ENCODE measurements around the gene CCDC71L.

CCDC71L gene

GRCh38 chr7:106625678-106626301, 35.2 kb downstream of the CCDC71L start:
- no peak for DNase-seq (ENCODE audit: low spot score)

GRCh38 chr7:106623853-106624252, 37.1 kb downstream of the CCDC71L start:
- no peak for DNase-seq (ENCODE audit: low spot score)

- DNase-seq (ENCODE audit: low spot score) = no peak
These were observed 37.7 kb downstream of the CCDC71L start for GRCh38 chr7:106623315-106623660.

GRCh38 chr7:106622654-106623314, 38.2 kb downstream of the CCDC71L start:
- no peak for DNase-seq (ENCODE audit: low spot score)

GRCh38 chr7:106621393-106622132, 39.4 kb downstream of the CCDC71L start:
- DNase-seq (ENCODE audit: low spot score) = no peak

- DNase-seq (ENCODE audit: low spot score) = no peak
These were observed 40.3 kb downstream of the CCDC71L start for GRCh38 chr7:106620676-106621075.

GRCh38 chr7:106620034-106620433, 40.9 kb downstream of the CCDC71L start:
- no peak for DNase-seq (ENCODE audit: low spot score)

- DNase-seq (ENCODE audit: low spot score) = no peak
These were observed 41.7 kb downstream of the CCDC71L start for GRCh38 chr7:106619213-106619612.

GRCh38 chr7:106618480-106618879, 42.5 kb downstream of the CCDC71L start:
- no peak for DNase-seq (ENCODE audit: low spot score)

GRCh38 chr7:106617860-106618259, 43.1 kb downstream of the CCDC71L start:
- DNase-seq (ENCODE audit: low spot score) = no peak

GRCh38 chr7:106616708-106617051, 44.3 kb downstream of the CCDC71L start:
- DNase-seq (ENCODE audit: low spot score) = no peak

- no peak for DNase-seq (ENCODE audit: low spot score)
These were observed 44.9 kb downstream of the CCDC71L start for GRCh38 chr7:106615808-106616707.

GRCh38 chr7:106614751-106615150, 46.2 kb downstream of the CCDC71L start:
- no peak for DNase-seq (ENCODE audit: low spot score)

GRCh38 chr7:106613848-106614560, 47.0 kb downstream of the CCDC71L start:
- DNase-seq (ENCODE audit: low spot score) = no peak

GRCh38 chr7:106613279-106613678, 47.7 kb downstream of the CCDC71L start:
- DNase-seq (ENCODE audit: low spot score) = no peak

GRCh38 chr7:106612432-106612831, 48.5 kb downstream of the CCDC71L start:
- no peak for DNase-seq (ENCODE audit: low spot score)

GRCh38 chr7:106611911-106612310, 49.0 kb downstream of the CCDC71L start:
- DNase-seq (ENCODE audit: low spot score) = no peak

- DNase-seq (ENCODE audit: low spot score) = peak; percentile 41
These were observed 49.7 kb downstream of the CCDC71L start for GRCh38 chr7:106610996-106611886.

- DNase-seq (ENCODE audit: low spot score) = peak; percentile 54
These were observed 51.5 kb downstream of the CCDC71L start for GRCh38 chr7:106609416-106609815.

- no peak for DNase-seq (ENCODE audit: low spot score)
These were observed 52.3 kb downstream of the CCDC71L start for GRCh38 chr7:106608661-106609060.
